Transverse colon (tissue), 3 donors: Measurements from ENCODE around the gene GSG1L.

Source experiments
- CTCF ChIP-seq, 5 experiments: fragments of 200-600 bp in 3 of 5; fragments of 450-650 bp in 2 of 5; sonication (generic) in 3 of 5; IDR thresholded peaks; 1 replicate in 2 of 5; 2 replicates in 3 of 5; pipeline ENCODE4 v1.5.1; 2016 to 2017; ENCODE audit warnings: antibody characterized with exemption in 5 of 5, inconsistent platforms in 3 of 5, mild to moderate bottlenecking in 2 of 5, moderate library complexity in 1 of 5
- EP300 ChIP-seq: sonication (generic); formaldehyde crosslinking; IDR thresholded peaks from one replicate; pipeline ENCODE4 v1.6.1; 2017; ENCODE audit warnings: antibody characterized with exemption, low read depth
- POLR2A ChIP-seq: fragments of 450-650 bp; IDR thresholded peaks from one replicate; pipeline ENCODE4 v1.6.1; 2016; ENCODE audit warnings: antibody characterized with exemption, mild to moderate bottlenecking, moderate library complexity

- TF ChIP-seq CTCF (IDR thresholded peaks at IDR 0.05) = no peak
- TF ChIP-seq EP300 = no peak
- no peak for TF ChIP-seq POLR2A
Measured at GRCh38 chr16:28019218-28019617, 44.3 kb downstream of the GSG1L start.
